Kidney epithelial cell (primary cell): ENCODE results near the gene SLC12A7. TPM values are rescaled to one million over a fixed set of nuclear protein-coding genes. Genes with fewer than 3 reads are reported as not detected.

ENCODE experiments used
- DNase-seq: peaks from one replicate; pipeline ENCODE4 v3.0.0-alpha.2; 2010; ENCODE audit warnings: low read depth
- H3K27me3 ChIP-seq: 2 replicates; pipeline ENCODE4 v1.6.0; 2011; ENCODE audit warnings: low read length; ENCODE audit not compliant: control insufficient read depth, insufficient read depth
- H3K36me3 ChIP-seq: 2 replicates; pipeline ENCODE4 v1.5.1; 2011; ENCODE audit warnings: low read length; ENCODE audit not compliant: control insufficient read depth, insufficient read depth
- H3K4me3 ChIP-seq: 2 replicates; pipeline ENCODE4 v1.5.1; 2011; ENCODE audit warnings: low read depth, mild to moderate bottlenecking, control low read depth, low read length
- CTCF ChIP-seq: IDR thresholded peaks from 2 replicates; pipeline ENCODE4 v1.5.1; 2011; ENCODE audit warnings: mild to moderate bottlenecking, moderate library complexity, low read length, control low read depth, inconsistent platforms; ENCODE audit not compliant: insufficient read depth, poor library complexity, severe bottlenecking
- total RNA-seq: library from RNA; depleted of rRNA; stranded (reverse); fragments of >200 nt; gene quantifications from 2 replicates; pipeline ENCODE4 v1.2.3, GENCODE V29; 2015

The SLC12A7 gene
- total RNA-seq, 1 donor from 2014 or later: 50.3 TPM

- H3K4me3 ChIP-seq: no peak overlapping the region
- no peak for TF ChIP-seq CTCF
- peaks cover 59% of the 10 kb centered on the region for H3K27me3 ChIP-seq
- no peaks in the 10 kb centered on the region for H3K36me3 ChIP-seq
- DNase-seq: no peak
These were observed 45.0 kb upstream of the SLC12A7 start for GRCh38 chr5:1156754-1157460.

- no peak for DNase-seq
- H3K4me3 ChIP-seq: no peak overlapping the region
- no peak for TF ChIP-seq CTCF
- H3K27me3 ChIP-seq: peaks cover 60% of the 10 kb centered on the region
- no peaks in the 10 kb centered on the region for H3K36me3 ChIP-seq
These were observed 44.3 kb upstream of the SLC12A7 start for GRCh38 chr5:1156033-1156753.

- no peaks in the 10 kb centered on the region for H3K36me3 ChIP-seq
- H3K27me3 ChIP-seq: peaks cover 67% of the 10 kb centered on the region
- TF ChIP-seq CTCF: no peak
- H3K4me3 ChIP-seq: no peak overlapping the region
- DNase-seq: no peak
These were observed 43.5 kb upstream of the SLC12A7 start for GRCh38 chr5:1155191-1156032.

- H3K4me3 ChIP-seq: no peak overlapping the region
- no peak for TF ChIP-seq CTCF
- no peak for DNase-seq
- H3K36me3 ChIP-seq: no peaks in the 10 kb centered on the region
- peaks cover 63% of the 10 kb centered on the region for H3K27me3 ChIP-seq
These were observed 41.6 kb upstream of the SLC12A7 start for GRCh38 chr5:1153428-1153827.

- Histone ChIP-seq H3K27me3 (peaks cover 63% of the 10 kb centered on the region), H3K36me3 (no peaks in the 10 kb centered on the region), H3K4me3 (no peak overlapping the region)
- no peak for TF ChIP-seq CTCF
- DNase-seq: no peak
These were observed 41.0 kb upstream of the SLC12A7 start for GRCh38 chr5:1152771-1153282.
